Hepatocyte (in vitro differentiated cells): ENCODE results near the gene PCCA. TPM values are rescaled to one million over a fixed set of nuclear protein-coding genes. Genes with fewer than 3 reads are reported as not detected.

ENCODE experiments used
- DNase-seq: peaks from one replicate; pipeline ENCODE4 v3.0.0-alpha.2; 2016; ENCODE audit warnings: low spot score
- H2AFZ ChIP-seq: fragments of 200-600 bp; sonication (generic); 2 replicates; pipeline ENCODE4 v1.6.0; 2016; ENCODE audit warnings: antibody characterized with exemption, mild to moderate bottlenecking
- H3K27ac ChIP-seq: fragments of 200-600 bp; sonication (generic); 2 replicates; pipeline ENCODE4 v1.5.1; 2016; ENCODE audit warnings: mild to moderate bottlenecking
- H3K27me3 ChIP-seq: fragments of 200-600 bp; sonication (generic); 2 replicates; pipeline ENCODE4 v1.6.1; 2016
- H3K36me3 ChIP-seq: fragments of 200-600 bp; sonication (generic); replicated peaks from 2 replicates; pipeline ENCODE4 v1.5.1; 2016; ENCODE audit warnings: low read depth; ENCODE audit not compliant: insufficient read depth
- H3K4me1 ChIP-seq: fragments of 200-600 bp; sonication (generic); 2 replicates; pipeline ENCODE4 v1.5.1; 2016; ENCODE audit warnings: mild to moderate bottlenecking, moderate library complexity; ENCODE audit not compliant: insufficient read depth
- H3K4me2 ChIP-seq: fragments of 200-600 bp; sonication (generic); 2 replicates; pipeline ENCODE4 v1.6.0; 2016
- H3K4me3 ChIP-seq: fragments of 200-600 bp; sonication (generic); 2 replicates; pipeline ENCODE4 v1.5.1; 2016; ENCODE audit warnings: mild to moderate bottlenecking
- H3K79me2 ChIP-seq: fragments of 200-600 bp; sonication (generic); 2 replicates; pipeline ENCODE4 v1.6.0; 2017; ENCODE audit warnings: mild to moderate bottlenecking
- H3K9me2 ChIP-seq: fragments of 200-600 bp; sonication (generic); replicated peaks from 2 replicates; pipeline ENCODE4 v1.6.0; 2017; ENCODE audit warnings: mild to moderate bottlenecking; ENCODE audit not compliant: insufficient read depth
- H3K9me3 ChIP-seq: fragments of 200-600 bp; sonication (generic); 2 replicates; pipeline ENCODE4 v1.5.1; 2016; ENCODE audit warnings: low read depth, mild to moderate bottlenecking
- H4K20me1 ChIP-seq: fragments of 200-600 bp; sonication (generic); 2 replicates; pipeline ENCODE4 v1.6.0; 2016; ENCODE audit warnings: mild to moderate bottlenecking; ENCODE audit not compliant: insufficient read depth, poor library complexity, severe bottlenecking
- EZH2 ChIP-seq: fragments of 200-600 bp; sonication (generic); IDR thresholded peaks from 2 replicates; pipeline ENCODE4 v1.6.1; 2016; ENCODE audit warnings: antibody characterized with exemption, mild to moderate bottlenecking, borderline replicate concordance
- EZH2phosphoT487 ChIP-seq: fragments of 200-600 bp; sonication (generic); IDR thresholded peaks from one replicate; pipeline ENCODE4 v1.6.1; 2018; ENCODE audit warnings: antibody characterized with exemption, mild to moderate bottlenecking, low read depth, moderate library complexity; ENCODE audit not compliant: unreplicated experiment, severe bottlenecking
- WGBS: methylation state at CpG from one replicate; pipeline ENCODE4 v1.1.6; 2016; ENCODE audit warnings: low lambda C conversion rate; ENCODE audit errors: missing lambda C conversion rate; 5-methylcytosine and 5-hydroxymethylcytosine counted together
- polyA plus RNA-seq: library from polyadenylated mRNA; unstranded; fragments of >200 nt; fragmentation: Nextera tagmentation; extraction: Ambion mirVana; gene quantifications from 2 replicates; pipeline ENCODE4 v1.2.1, GENCODE V29; 2016
- total RNA-seq: library from RNA; depleted of rRNA; stranded (reverse); fragments of >200 nt; gene quantifications from 2 replicates; pipeline ENCODE4 v1.2.3, GENCODE V29; 2014
- TF ChIP-seq, protein P1 (sequence below): fragments of 200-600 bp; sonication (generic); IDR thresholded peaks from 2 replicates; pipeline ENCODE4 v1.5.1; 2016; ENCODE audit warnings: antibody characterized with exemption, mild to moderate bottlenecking; ENCODE audit not compliant: poor library complexity

The PCCA gene
- total and polyA plus RNA-seq, 2 experiments from 2014 or later, result 23.6 to 28.2 TPM

DNA sequence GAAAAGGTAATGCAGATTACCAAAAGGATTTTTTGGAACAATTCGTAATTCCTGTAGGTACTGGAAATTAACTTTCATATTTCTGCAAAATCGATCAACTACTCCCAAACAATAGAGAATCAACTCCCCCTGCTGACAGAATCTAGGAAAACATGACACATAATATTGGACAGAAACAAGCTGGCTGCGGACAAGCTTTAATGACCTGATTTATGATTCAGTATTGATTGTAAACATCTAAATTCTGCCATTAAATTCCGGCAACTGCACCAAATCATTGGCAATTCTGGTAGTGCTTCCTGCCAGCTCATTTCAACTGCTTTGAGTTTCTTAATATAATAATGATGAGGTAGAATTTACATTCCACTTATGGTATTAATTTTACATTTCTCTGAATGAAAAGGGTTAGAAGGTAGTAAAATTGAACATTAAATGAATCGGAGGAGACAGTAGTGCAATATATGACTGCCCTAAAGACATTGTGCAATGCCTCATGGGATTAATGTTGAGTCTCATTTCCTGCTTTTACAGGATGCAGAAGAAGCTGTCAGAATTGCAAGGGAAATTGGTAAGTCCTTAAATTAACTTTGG lies 146.5 kb downstream of the PCCA start:
- Histone ChIP-seq H3K36me3 (no peaks in the 10 kb centered on the region), H4K20me1 (no peaks in the 10 kb centered on the region), H3K4me2 (peak overlapping the region; percentile 22), H3K79me2 (no peaks in the 10 kb centered on the region), H3K4me1 (peaks cover 5% of the 10 kb centered on the region), H3K9me3 (no peaks in the 10 kb centered on the region), H3K27ac (no peak overlapping the region), H2AFZ (no peak overlapping the region), H3K4me3 (no peak overlapping the region), H3K9me2 (no peaks in the 10 kb centered on the region), H3K27me3 (no peaks in the 10 kb centered on the region)
- peak; percentile 57 for DNase-seq
- TF ChIP-seq, protein P1, sequence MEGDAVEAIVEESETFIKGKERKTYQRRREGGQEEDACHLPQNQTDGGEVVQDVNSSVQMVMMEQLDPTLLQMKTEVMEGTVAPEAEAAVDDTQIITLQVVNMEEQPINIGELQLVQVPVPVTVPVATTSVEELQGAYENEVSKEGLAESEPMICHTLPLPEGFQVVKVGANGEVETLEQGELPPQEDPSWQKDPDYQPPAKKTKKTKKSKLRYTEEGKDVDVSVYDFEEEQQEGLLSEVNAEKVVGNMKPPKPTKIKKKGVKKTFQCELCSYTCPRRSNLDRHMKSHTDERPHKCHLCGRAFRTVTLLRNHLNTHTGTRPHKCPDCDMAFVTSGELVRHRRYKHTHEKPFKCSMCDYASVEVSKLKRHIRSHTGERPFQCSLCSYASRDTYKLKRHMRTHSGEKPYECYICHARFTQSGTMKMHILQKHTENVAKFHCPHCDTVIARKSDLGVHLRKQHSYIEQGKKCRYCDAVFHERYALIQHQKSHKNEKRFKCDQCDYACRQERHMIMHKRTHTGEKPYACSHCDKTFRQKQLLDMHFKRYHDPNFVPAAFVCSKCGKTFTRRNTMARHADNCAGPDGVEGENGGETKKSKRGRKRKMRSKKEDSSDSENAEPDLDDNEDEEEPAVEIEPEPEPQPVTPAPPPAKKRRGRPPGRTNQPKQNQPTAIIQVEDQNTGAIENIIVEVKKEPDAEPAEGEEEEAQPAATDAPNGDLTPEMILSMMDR, result peak; percentile 74
- no peak for TF ChIP-seq EZH2phosphoT487
- WGBS, result 31% methylated on average over 5 of the region's 5 CpGs

DNA sequence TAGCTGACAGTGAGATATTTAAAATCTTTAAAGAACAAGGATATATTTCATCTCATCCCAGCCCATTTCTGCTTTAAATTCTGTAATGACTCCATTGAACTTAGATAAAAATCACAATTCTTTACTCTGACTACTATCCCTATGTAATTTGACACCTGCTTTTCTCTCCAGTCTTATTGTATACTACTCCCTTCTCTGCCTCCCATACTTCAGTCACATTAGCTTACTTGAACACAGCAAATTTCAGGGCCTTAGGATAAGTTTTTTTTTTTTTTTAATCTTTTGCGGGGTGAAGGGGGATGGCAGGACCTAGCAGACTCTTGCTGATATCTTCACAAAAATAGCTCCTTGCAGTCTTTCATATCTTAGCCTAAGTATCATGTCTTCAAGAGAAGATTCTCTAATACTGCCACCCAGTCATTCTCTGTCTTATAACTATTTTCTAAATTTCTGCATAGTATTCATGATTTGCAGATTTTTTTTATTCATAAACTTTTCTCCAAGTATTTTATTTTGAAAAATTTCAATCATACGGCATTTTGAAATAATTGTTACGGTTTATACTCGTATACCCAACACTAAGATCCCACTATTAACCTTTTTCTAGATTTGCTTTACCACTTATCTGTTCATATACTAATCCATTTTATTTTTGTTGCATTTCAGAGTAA lies 151.4 kb downstream of the PCCA start:
- no peaks in the 10 kb centered on the region for H3K4me1 ChIP-seq
- no peak overlapping the region for H3K4me2 ChIP-seq
- H3K27me3 ChIP-seq, result no peaks in the 10 kb centered on the region
- H3K9me2 ChIP-seq, result no peaks in the 10 kb centered on the region
- no peak for DNase-seq
- 97% methylated on average over 4 of the region's 4 CpGs for WGBS
- no peaks in the 10 kb centered on the region for H3K79me2 ChIP-seq
- no peak overlapping the region for H2AFZ ChIP-seq
- TF ChIP-seq EZH2phosphoT487, result no peak
- TF ChIP-seq EZH2, result no peak
- TF ChIP-seq, protein P1, result no peak
- H3K4me3 ChIP-seq, result no peak overlapping the region
- no peak overlapping the region for H3K27ac ChIP-seq
- H3K36me3 ChIP-seq, result no peaks in the 10 kb centered on the region
- H3K9me3 ChIP-seq, result no peaks in the 10 kb centered on the region
- no peaks in the 10 kb centered on the region for H4K20me1 ChIP-seq

DNA sequence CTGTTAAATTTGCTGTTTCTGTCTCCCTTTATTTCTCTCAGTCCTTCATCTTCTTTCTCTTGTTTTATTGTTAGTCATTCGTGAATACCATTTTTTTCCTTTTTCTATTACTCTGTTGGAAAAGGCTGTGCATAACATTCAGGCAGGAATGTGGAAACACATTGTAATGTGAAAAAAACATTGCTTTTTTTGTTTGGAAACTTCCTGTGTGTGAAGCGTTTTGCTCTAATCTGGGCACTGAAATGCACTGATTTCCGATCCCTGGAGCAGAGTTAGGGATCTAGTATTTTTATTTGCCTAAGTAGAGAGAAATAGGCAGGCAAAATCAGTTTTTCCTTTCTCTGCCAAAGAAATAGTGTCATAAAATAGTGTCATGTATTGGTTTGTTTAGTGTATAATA lies 155.5 kb downstream of the PCCA start:
- H4K20me1 ChIP-seq, result no peaks in the 10 kb centered on the region
- H3K4me2 ChIP-seq, result no peak overlapping the region
- H3K4me1 ChIP-seq, result no peaks in the 10 kb centered on the region
- no peak overlapping the region for H3K27ac ChIP-seq
- 78% methylated on average over 3 of the region's 3 CpGs for WGBS
- TF ChIP-seq EZH2 (no peak), EZH2phosphoT487 (no peak)
- TF ChIP-seq, protein P1, result no peak
- H3K9me2 ChIP-seq, result no peaks in the 10 kb centered on the region
- H3K9me3 ChIP-seq, result peaks cover 4% of the 10 kb centered on the region
- H3K36me3 ChIP-seq, result no peaks in the 10 kb centered on the region
- H3K27me3 ChIP-seq, result no peaks in the 10 kb centered on the region
- no peak overlapping the region for H3K4me3 ChIP-seq
- H3K79me2 ChIP-seq, result no peaks in the 10 kb centered on the region
- H2AFZ ChIP-seq, result no peak overlapping the region
- DNase-seq, result no peak
